ENCODE data around the gene GPAM.

GRCh38 chr10:112231602-112232400 lies 48.2 kb upstream of the GPAM start:
- no peak for TF ChIP-seq EZH2 (IDR thresholded peaks at IDR 0.05; ENCODE audit: insufficient read depth, poor library complexity, severe bottlenecking)
- no peak for TF ChIP-seq EZH2phosphoT487 (IDR thresholded peaks at IDR 0.05; ENCODE audit: insufficient read depth, low read depth)

All from GM23248 (cell line).